Liver (tissue), 9 donors: Measurements from ENCODE around the gene ORC3. TPM values are rescaled to one million over a fixed set of nuclear protein-coding genes. Genes with fewer than 3 reads are reported as not detected.

Experiments
- DNase-seq: peaks from one replicate; pipeline ENCODE4 v3.0.0-alpha.2; 2017; ENCODE audit warnings: low spot score
- H3K27ac ChIP-seq, 2 donors: one replicate each; pipeline ENCODE4 v1.7.0; 2013; ENCODE audit warnings: inconsistent platforms in 2 of 2, low read length in 2 of 2, control low read depth in 1 of 2, low read depth in 1 of 2, mild to moderate bottlenecking in 1 of 2
- H3K27me3 ChIP-seq, 4 donors: one replicate each; pipeline versions ENCODE4 v1.6.1 to v1.7.0; 2013; ENCODE audit warnings: low read length in 3 of 4, inconsistent platforms in 1 of 4, mild to moderate bottlenecking in 1 of 4, moderate library complexity in 1 of 4; ENCODE audit not compliant: control insufficient read depth in 4 of 4, insufficient read depth in 4 of 4
- H3K36me3 ChIP-seq, 4 donors: one replicate each; pipeline versions ENCODE4 v1.6.1 to v1.7.0; 2013; ENCODE audit warnings: low read length in 3 of 4, mild to moderate bottlenecking in 3 of 4, low read depth in 1 of 4, moderate library complexity in 1 of 4; ENCODE audit not compliant: control insufficient read depth in 4 of 4, insufficient read depth in 3 of 4
- H3K4me1 ChIP-seq, 4 donors: one replicate each; pipeline versions ENCODE4 v1.6.1 to v1.7.0; 2013; ENCODE audit warnings: low read length in 3 of 4, mild to moderate bottlenecking in 3 of 4, moderate library complexity in 1 of 4; ENCODE audit not compliant: control insufficient read depth in 4 of 4, insufficient read depth in 4 of 4
- H3K4me3 ChIP-seq, 3 donors: one replicate each; pipeline versions ENCODE4 v1.6.1 to v1.7.0; 2013; ENCODE audit warnings: low read length in 3 of 3, control low read depth in 1 of 3, low read depth in 1 of 3, mild to moderate bottlenecking in 1 of 3
- H3K9ac ChIP-seq, 2 donors: one replicate each; pipeline ENCODE4 v1.7.0; 2013; ENCODE audit warnings: low read length in 2 of 2, mild to moderate bottlenecking in 2 of 2, moderate library complexity in 2 of 2, control low read depth in 1 of 2, low read depth in 1 of 2
- H3K9me3 ChIP-seq, 4 donors: one replicate each; pipeline versions ENCODE4 v1.6.1 to v1.7.0; 2013; ENCODE audit warnings: low read length in 3 of 4; ENCODE audit not compliant: control insufficient read depth in 4 of 4
- CTCF ChIP-seq: fragments of 150-350 bp; IDR thresholded peaks from 2 replicates; pipeline ENCODE4 v1.5.1; 2017; ENCODE audit warnings: improper control_type of control experiment, low read depth, low read length; ENCODE audit not compliant: missing input control
- FOXA1 ChIP-seq: IDR thresholded peaks from 2 replicates; pipeline ENCODE4 v1.6.1; 2016; ENCODE audit warnings: antibody characterized with exemption
- FOXA2 ChIP-seq: IDR thresholded peaks from 2 replicates; pipeline ENCODE4 v1.6.1; 2016; ENCODE audit warnings: antibody characterized with exemption
- HNF4G ChIP-seq: IDR thresholded peaks from 2 replicates; pipeline ENCODE4 v1.6.1; 2016; ENCODE audit warnings: antibody characterized with exemption
- REST ChIP-seq: IDR thresholded peaks from 2 replicates; pipeline ENCODE4 v1.6.1; 2016; ENCODE audit warnings: antibody characterized with exemption, mild to moderate bottlenecking
- RXRA ChIP-seq, 2 donors: IDR thresholded peaks; 2 replicates each; pipeline ENCODE4 v1.6.1; 2017 to 2018; ENCODE audit warnings: antibody characterized with exemption in 2 of 2, mild to moderate bottlenecking in 1 of 2
- YY1 ChIP-seq: IDR thresholded peaks from 2 replicates; pipeline ENCODE4 v1.6.1; 2016; ENCODE audit warnings: antibody characterized with exemption, mild to moderate bottlenecking
- ZBTB33 ChIP-seq: IDR thresholded peaks from 2 replicates; pipeline ENCODE4 v1.6.1; 2016; ENCODE audit warnings: antibody characterized with exemption
- polyA plus RNA-seq, 2 donors: library from polyadenylated mRNA; stranded (reverse) in 1 of 2; unstranded in 1 of 2; fragments of 200-250 nt in 1 of 2; fragments of >200 nt in 1 of 2; fragmentation: Nextera tagmentation in 1 of 2; extraction: Ambion mirVana in 1 of 2; gene quantifications; one replicate each; pipeline versions ENCODE4 v1.2.1 to v1.2.3, GENCODE V29; 2013 to 2015
- total RNA-seq, 2 donors: library from RNA; depleted of rRNA; stranded (reverse); fragments of >200 nt; gene quantifications; one replicate each; pipeline ENCODE4 v1.2.3, GENCODE V29; 2014
- donor health status: healthy.
- donor health status: healthy.
- donor health status: healthy.
- donor health status: healthy.
- donor health status: healthy.

The ORC3 gene
- total and polyA plus RNA-seq, 4 donors = 5.2 to 14.5 (median 10.5) TPM

DNA sequence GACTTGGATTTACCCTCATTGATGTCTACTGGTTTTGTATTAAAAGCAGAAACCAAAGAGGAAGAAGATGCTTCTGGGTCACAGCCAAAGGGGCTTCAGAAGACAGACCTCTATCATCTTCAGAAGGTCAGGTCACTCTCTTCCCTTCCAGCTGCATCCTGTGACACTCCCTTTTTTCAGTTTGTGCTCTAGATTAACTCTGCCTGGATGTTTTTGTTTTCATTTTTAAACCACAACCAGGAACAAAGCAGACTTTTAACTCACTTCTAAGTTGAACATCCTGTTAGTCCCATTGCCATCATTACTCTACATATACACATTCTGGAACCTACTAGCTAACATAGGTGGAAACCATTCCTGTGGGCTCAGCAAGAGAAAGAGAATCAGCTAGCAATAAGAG lies 66.9 kb downstream of the ORC3 start:
- TF ChIP-seq CTCF = no peak
- no peak for TF ChIP-seq RXRA (IDR thresholded peaks at IDR 0.05)
- Histone ChIP-seq H3K36me3 (peaks cover 0 to 6% (median 4%) of the 10 kb centered on the region in 4 donors), H3K4me1 (peaks cover 0 to 2% (median 0%) of the 10 kb centered on the region in 4 donors), H3K27me3 (no peaks in the 10 kb centered on the region), H3K9ac (no peak overlapping the region), H3K9me3 (no peaks in the 10 kb centered on the region), H3K4me3 (no peak overlapping the region), H3K27ac (no peak overlapping the region)
- DNase-seq = no peak

- DNase-seq = no peak
- Histone ChIP-seq H3K27ac (no peak overlapping the region), H3K27me3 (no peaks in the 10 kb centered on the region), H3K9ac (no peak overlapping the region), H3K4me1 (peaks cover 0 to 4% (median 1%) of the 10 kb centered on the region in 4 donors), H3K36me3 (peaks cover 0 to 6% (median 4%) of the 10 kb centered on the region in 4 donors), H3K4me3 (no peak overlapping the region), H3K9me3 (no peaks in the 10 kb centered on the region)
- no peak for TF ChIP-seq HNF4G
- no peak for TF ChIP-seq ZBTB33
- no peak for TF ChIP-seq YY1
- no peak for TF ChIP-seq CTCF
- TF ChIP-seq RXRA (IDR thresholded peaks at IDR 0.05) = no peak
- TF ChIP-seq FOXA2 = no peak
- no peak for TF ChIP-seq FOXA1
- no peak for TF ChIP-seq REST
These were observed 68.6 kb downstream of the ORC3 start for GRCh38 chr6:87658516-87658915.
